Epithelial cell of proximal tubule (primary cell): ENCODE measurements around the gene TRIP13. TPM values are rescaled to one million over a fixed set of nuclear protein-coding genes. Genes with fewer than 3 reads are reported as not detected.
"Not testable (repeated sequence)": the region's sequence is repeated elsewhere in the genome, so short reads cannot be mapped to it uniquely, and the experiment has no call there.

Experiments used
- DNase-seq: peaks from one replicate; pipeline ENCODE4 v3.0.0-alpha.2; 2011; ENCODE audit warnings: low read depth
- H3K4me3 ChIP-seq: 2 replicates; pipeline ENCODE4 v1.5.1; 2011; ENCODE audit warnings: low read depth, mild to moderate bottlenecking, low read length
- CTCF ChIP-seq: conservative IDR thresholded peaks from 2 replicates; pipeline ENCODE4 v1.5.1; 2012; ENCODE audit warnings: low read depth, mild to moderate bottlenecking, low read length
- total RNA-seq: library from RNA; depleted of rRNA; stranded (reverse); fragments of >200 nt; gene quantifications from 2 replicates; pipeline ENCODE4 v1.2.3, GENCODE V29; 2015

Gene TRIP13
- total RNA-seq, 1 donor from 2014 or later = 66.7 TPM

GRCh38 chr5:912280-913091 lies 19.8 kb downstream of the TRIP13 start:
- H3K4me3 ChIP-seq = no peak overlapping the region
- DNase-seq = no peak

GRCh38 chr5:914174-914573 lies 21.5 kb downstream of the TRIP13 start:
- no peak for TF ChIP-seq CTCF
- no peak for DNase-seq
- no peak overlapping the region for H3K4me3 ChIP-seq

More at GRCh38 chr5:912280-913091, 19.8 kb downstream of the TRIP13 start:
- peak; percentile 28 for TF ChIP-seq CTCF

- DNase-seq = no peak
- TF ChIP-seq CTCF = no peak
- H3K4me3 ChIP-seq = no peak overlapping the region
Measured at GRCh38 chr5:914612-915011, 21.9 kb downstream of the TRIP13 start.

GRCh38 chr5:915346-915745 lies 22.7 kb downstream of the TRIP13 start:
- not testable (repeated sequence) for DNase-seq, H3K4me3 ChIP-seq

GRCh38 chr5:915946-916345 lies 23.3 kb downstream of the TRIP13 start:
- TF ChIP-seq CTCF = no peak
- H3K4me3 ChIP-seq = no peak overlapping the region
- no peak for DNase-seq

- no peak for TF ChIP-seq CTCF
- DNase-seq = no peak
- no peak overlapping the region for H3K4me3 ChIP-seq
Measured at GRCh38 chr5:916441-917293, 24.0 kb downstream of the TRIP13 start.

- not testable (repeated sequence) for H3K4me3 ChIP-seq, DNase-seq
Measured at GRCh38 chr5:918717-919116, 26.0 kb downstream of the TRIP13 start.
